ENCODE measurements around the gene GALNT18. TPM values are rescaled to one million over a fixed set of nuclear protein-coding genes. Genes with fewer than 3 reads are reported as not detected.
"Not testable (repeated sequence)": the region's sequence is repeated elsewhere in the genome, so short reads cannot be mapped to it uniquely, and the experiment has no call there.

The GALNT18 gene
- total RNA-seq, 8 experiments from 2014 or later: 5.3 to 13.2 (median 8.2) TPM

DNA sequence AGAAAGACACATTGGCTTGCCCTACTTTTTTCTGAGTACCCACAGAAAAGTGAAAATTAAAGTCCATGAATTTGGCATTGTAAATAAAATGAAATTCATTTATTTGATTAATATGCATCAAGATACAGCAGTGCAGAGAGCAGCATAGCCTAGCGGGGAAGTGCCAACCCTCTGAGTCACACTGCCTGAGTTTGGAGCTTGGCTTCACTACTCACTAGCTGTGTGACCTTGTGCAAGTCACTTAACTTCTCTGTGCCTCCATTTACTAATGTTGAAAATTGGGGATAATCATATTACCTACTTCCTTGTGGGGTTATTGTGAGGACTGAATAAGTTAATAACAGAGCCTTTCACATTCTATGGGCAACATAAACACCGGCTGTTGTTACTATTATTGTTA lies 157.2 kb downstream of the GALNT18 start:
- H3K27ac ChIP-seq: peak overlapping the region in 1 of 2 donors; percentile 56
- in situ Hi-C loops (cut with MboI; ENCODE audit: low pct_unique_long_range_greater_than_20kb in 2 of 9, low sequenced_read_pairs in 9 of 9, unreplicated experiment in 9 of 9): no loop called here
- 100% methylated on average over 1 of the region's 2 CpGs; no CpG with 5 or more reads in 7 of the 10 experiments for WGBS, 10 experiments
- peaks cover 55 to 57% of the 10 kb centered on the region in 2 donors for H3K4me1 ChIP-seq (replicated peaks in 1 of 2)
- ATAC-seq (replicated peaks in 6 of 8): peak in 1 of 8 experiments; percentile 34
- no peak overlapping the region for H3K4me3 ChIP-seq

DNA sequence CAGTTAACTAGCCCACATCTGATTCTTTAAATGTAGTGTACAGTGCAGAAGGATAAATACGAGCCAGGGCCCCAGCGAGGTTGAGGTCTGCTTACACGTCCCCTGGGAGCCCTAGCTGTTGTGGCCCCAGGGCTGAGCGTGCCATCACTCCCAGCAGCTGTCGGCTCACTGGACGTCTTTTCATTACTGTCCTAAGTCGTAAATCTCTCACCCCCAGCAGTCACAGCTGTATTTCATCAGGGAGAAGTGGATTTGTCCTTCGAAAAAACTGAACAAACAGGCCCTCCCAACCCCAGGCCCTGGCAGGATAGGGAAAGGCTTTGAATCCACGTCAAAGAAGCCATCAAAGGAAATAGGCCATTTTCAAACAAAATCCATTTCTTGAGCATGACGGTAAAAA lies 158.4 kb downstream of the GALNT18 start:
- 11 to 60% (median 23%) methylated on average over 2 to 9 of the region's 10 CpGs; no CpG with 5 or more reads in 1 of the 10 experiments for WGBS, 10 experiments
- Histone ChIP-seq H3K4me3 (no peak overlapping the region), H3K4me1 (replicated peaks in 1 of 2) (peaks cover 55 to 57% of the 10 kb centered on the region in 2 donors), H3K27ac (peak overlapping the region; percentile 23 to 73)
- in situ Hi-C loops (cut with MboI; ENCODE audit: low pct_unique_long_range_greater_than_20kb in 2 of 9, low sequenced_read_pairs in 9 of 9, unreplicated experiment in 9 of 9): no loop called here
- peak; percentile 42 to 91 (median 80) for ATAC-seq (replicated peaks in 6 of 8)

DNA sequence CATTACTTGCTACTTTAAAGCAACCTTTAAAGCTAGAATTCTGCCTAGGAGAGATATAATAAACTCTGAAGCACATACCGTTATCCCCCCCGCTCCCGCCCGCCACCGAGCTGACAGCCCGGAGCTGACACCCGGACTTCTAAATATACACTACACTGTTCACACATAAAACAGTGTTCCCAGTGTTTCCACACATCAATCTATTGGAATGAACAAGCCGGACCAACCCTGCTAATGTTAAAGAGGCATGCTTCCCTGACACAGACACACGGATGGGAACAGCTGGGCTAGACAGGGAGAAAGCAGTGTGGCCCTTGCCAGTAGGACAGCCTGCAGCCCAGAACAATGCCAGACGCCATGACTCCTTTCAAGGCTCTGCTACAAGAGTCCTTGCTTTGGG lies 160.3 kb downstream of the GALNT18 start:
- WGBS, 10 experiments: 57 to 71% (median 64%) methylated on average over 1 to 9 of the region's 10 CpGs; no CpG with 5 or more reads in 6 of the 10 experiments
- in situ Hi-C loops (cut with MboI; ENCODE audit: low pct_unique_long_range_greater_than_20kb in 2 of 9, low sequenced_read_pairs in 9 of 9, unreplicated experiment in 9 of 9): no loop called here
- Histone ChIP-seq H3K4me1 (replicated peaks in 1 of 2) (peaks cover 49 to 53% of the 10 kb centered on the region in 2 donors), H3K27ac (peak overlapping the region; percentile 13 to 58), H3K4me3 (no peak overlapping the region)
- ATAC-seq (replicated peaks in 6 of 8): peak in 6 of 8 experiments; percentile 47 to 63 (median 58)

DNA sequence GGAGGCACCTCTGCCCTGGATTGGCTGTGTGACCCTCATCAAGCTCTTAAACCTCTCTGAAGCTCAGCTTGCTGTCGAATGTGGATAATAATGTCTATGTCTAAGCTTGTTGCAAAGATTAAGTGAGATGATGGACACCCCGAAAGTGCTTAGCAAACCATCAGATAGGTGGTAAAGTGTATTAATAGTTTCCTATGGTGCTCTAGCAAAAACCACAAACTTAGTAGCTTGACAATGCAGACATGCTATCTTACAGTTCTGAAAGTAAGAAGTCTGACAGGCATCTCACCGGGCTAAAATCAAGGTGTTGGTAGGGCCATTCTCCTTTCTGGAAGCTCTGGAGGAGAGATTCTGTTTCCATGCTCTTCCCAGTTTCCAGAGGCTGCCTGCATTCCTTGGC lies 162.2 kb downstream of the GALNT18 start:
- no peak for ATAC-seq (replicated peaks in 6 of 8)
- in situ Hi-C loops (cut with MboI; ENCODE audit: low pct_unique_long_range_greater_than_20kb in 2 of 9, low sequenced_read_pairs in 9 of 9, unreplicated experiment in 9 of 9): no loop called here
- H3K27ac ChIP-seq: no peak overlapping the region
- 90 to 100% (median 98%) methylated on average over 1 to 3 of the region's 3 CpGs; no CpG with 5 or more reads in 4 of the 10 experiments for WGBS, 10 experiments
- H3K4me1 ChIP-seq (replicated peaks in 1 of 2): peaks cover 32 to 38% of the 10 kb centered on the region in 2 donors
- no peak overlapping the region for H3K4me3 ChIP-seq

DNA sequence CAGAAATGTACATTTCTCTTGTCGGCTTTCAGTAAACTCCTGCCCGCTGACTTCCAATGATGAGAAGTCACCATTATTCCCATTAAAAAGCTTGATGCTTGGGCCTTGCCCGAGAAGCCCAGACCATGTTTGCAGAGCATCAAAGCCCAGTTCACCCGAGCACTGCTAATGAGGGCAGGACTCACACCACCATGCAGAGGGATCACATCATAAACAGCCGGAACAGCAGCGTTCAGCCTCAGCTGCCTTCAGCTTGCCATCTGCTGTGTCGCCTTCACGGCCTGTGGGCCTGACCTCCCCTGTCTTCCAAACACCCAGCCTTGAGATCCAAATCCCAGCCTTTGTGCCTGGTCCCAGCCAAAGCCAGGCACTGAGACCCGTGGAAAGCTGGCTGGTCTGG lies 163.3 kb downstream of the GALNT18 start:
- Histone ChIP-seq H3K4me1 (replicated peaks in 1 of 2) (peaks cover 21 to 27% of the 10 kb centered on the region in 2 donors), H3K27ac (no peak overlapping the region), H3K4me3 (no peak overlapping the region)
- in situ Hi-C loops (cut with MboI; ENCODE audit: low pct_unique_long_range_greater_than_20kb in 2 of 9, low sequenced_read_pairs in 9 of 9, unreplicated experiment in 9 of 9): no loop called here
- no peak for ATAC-seq (replicated peaks in 6 of 8)
- 59 to 100% (median 71%) methylated on average over 1 to 9 of the region's 9 CpGs for WGBS, 10 experiments

DNA sequence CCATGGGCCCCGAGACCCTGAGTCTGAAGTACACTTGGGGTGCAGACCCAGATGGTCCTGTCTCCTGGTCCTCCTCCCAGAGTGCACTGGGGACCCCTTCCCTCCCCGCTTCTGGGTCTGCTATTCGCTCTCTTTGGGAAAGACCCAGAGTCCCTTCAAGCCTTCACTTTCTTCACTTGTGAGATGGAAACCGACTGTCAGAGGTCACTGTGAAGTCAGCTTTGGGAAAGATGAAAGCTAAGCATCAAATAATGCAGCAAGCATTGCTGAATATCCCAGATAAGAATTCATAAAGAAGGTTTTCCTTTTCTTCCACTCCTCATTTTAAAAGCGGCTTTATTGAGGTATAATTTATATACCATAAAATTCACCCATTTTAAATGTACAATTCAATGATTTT lies 163.8 kb downstream of the GALNT18 start:
- ATAC-seq (replicated peaks in 6 of 8): no peak
- Histone ChIP-seq H3K4me1 (replicated peaks in 1 of 2) (peaks cover 17 to 22% of the 10 kb centered on the region in 2 donors), H3K4me3 (no peak overlapping the region), H3K27ac (no peak overlapping the region)
- 70 to 100% (median 90%) methylated on average over 1 to 4 of the region's 5 CpGs; no CpG with 5 or more reads in 2 of the 10 experiments for WGBS, 10 experiments
- in situ Hi-C loops (cut with MboI; ENCODE audit: low pct_unique_long_range_greater_than_20kb in 2 of 9, low sequenced_read_pairs in 9 of 9, unreplicated experiment in 9 of 9): no loop called here

DNA sequence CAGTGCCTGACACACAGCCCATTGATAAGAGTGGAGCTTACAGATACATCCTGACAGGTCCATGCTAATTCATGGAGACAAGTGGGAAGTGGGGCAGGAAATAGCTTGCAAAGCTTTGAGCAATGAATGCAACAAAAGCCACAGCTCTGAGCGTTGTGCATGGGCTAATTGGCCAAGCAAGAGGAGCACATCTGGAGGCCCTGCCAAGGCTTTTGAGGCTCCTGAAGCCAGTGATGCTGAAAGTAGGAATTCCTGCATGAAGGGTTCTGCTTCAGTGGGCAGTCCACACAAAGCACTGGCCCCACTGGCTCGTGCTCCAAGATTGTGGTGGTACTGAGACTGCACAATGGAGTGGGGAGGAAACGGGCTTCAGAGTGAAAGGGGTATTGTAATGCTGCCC lies 164.9 kb downstream of the GALNT18 start:
- H3K27ac ChIP-seq: no peak overlapping the region
- H3K4me3 ChIP-seq: no peak overlapping the region
- in situ Hi-C loops (cut with MboI; ENCODE audit: low pct_unique_long_range_greater_than_20kb in 2 of 9, low sequenced_read_pairs in 9 of 9, unreplicated experiment in 9 of 9): no loop called here
- WGBS, 10 experiments: 89 to 100% (median 93%) methylated on average over 1 to 2 of the region's 3 CpGs; no CpG with 5 or more reads in 7 of the 10 experiments
- H3K4me1 ChIP-seq (replicated peaks in 1 of 2): peaks cover 11 to 16% of the 10 kb centered on the region in 2 donors
- no peak for ATAC-seq (replicated peaks in 6 of 8)

DNA sequence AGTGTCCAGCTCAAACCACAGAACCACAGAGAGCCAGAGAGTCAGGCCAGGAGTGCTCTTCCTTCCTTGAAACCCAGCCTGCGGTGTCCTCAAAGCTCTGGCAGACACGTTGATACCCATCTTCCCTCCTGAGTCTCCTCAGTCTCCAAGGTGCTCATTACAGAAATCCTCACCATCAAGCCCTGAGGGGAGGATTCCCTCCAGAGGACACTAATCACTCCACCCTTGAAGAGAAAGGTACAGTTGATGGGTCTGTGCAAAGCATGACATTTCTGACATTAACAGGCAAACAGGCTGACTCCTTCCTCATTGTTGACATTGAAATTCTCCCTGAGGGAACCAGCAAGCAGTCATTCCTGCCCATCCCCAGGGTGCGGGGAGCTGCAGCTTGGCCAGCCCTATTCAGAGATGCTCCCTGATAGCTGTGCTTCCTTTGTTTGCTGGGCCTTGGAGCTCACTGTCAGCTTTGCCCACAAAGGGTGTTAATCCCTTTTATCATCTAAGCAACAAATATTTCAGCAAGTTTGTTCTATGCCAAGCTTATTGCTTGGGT lies 167.1 kb downstream of the GALNT18 start:
- peak in 4 of 8 experiments; percentile 14 to 65 (median 36) for ATAC-seq (replicated peaks in 6 of 8)
- WGBS, 10 experiments: 40 to 100% (median 100%) methylated on average over 1 to 2 of the region's 3 CpGs; no CpG with 5 or more reads in 5 of the 10 experiments
- H3K4me1 ChIP-seq (replicated peaks in 1 of 2): peaks cover 0 to 4% of the 10 kb centered on the region in 2 donors
- in situ Hi-C loops (cut with MboI; ENCODE audit: low pct_unique_long_range_greater_than_20kb in 2 of 9, low sequenced_read_pairs in 9 of 9, unreplicated experiment in 9 of 9): no loop called here
- H3K27ac ChIP-seq: no peak overlapping the region
- H3K4me3 ChIP-seq: no peak overlapping the region

DNA sequence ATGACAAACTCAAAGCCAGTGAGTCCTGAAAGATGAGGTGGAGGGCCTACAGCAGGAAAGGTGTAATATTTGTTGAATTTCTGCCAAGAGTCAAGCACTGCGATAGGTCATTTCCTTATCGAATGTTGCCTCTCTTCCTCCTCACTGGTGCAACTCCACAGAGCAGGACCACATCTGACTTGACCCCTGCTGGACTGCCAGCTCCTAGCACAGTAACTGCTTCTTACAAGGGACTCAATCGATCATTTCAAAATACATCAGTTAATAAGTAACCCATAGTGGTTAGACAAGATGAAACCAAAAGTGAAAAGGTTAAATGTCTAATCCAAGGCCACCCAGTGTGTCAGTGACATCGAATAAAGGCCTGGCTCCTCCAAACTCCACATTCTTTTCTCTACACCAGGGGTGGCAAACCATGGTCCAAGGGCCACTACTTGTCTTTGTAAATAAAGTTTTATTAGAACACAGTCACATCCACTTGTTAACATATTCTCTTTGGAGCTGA lies 170.3 kb downstream of the GALNT18 start:
- no peak for ATAC-seq (replicated peaks in 6 of 8)
- Histone ChIP-seq H3K4me1 (replicated peaks in 1 of 2) (peaks cover 0 to 4% of the 10 kb centered on the region in 2 donors), H3K4me3 (no peak overlapping the region), H3K27ac (no peak overlapping the region)
- 42 to 100% (median 58%) methylated on average over 1 to 4 of the region's 4 CpGs; no CpG with 5 or more reads in 2 of the 10 experiments for WGBS, 10 experiments
- in situ Hi-C loops (cut with MboI; ENCODE audit: low pct_unique_long_range_greater_than_20kb in 2 of 9, low sequenced_read_pairs in 9 of 9, unreplicated experiment in 9 of 9): no loop called here

DNA sequence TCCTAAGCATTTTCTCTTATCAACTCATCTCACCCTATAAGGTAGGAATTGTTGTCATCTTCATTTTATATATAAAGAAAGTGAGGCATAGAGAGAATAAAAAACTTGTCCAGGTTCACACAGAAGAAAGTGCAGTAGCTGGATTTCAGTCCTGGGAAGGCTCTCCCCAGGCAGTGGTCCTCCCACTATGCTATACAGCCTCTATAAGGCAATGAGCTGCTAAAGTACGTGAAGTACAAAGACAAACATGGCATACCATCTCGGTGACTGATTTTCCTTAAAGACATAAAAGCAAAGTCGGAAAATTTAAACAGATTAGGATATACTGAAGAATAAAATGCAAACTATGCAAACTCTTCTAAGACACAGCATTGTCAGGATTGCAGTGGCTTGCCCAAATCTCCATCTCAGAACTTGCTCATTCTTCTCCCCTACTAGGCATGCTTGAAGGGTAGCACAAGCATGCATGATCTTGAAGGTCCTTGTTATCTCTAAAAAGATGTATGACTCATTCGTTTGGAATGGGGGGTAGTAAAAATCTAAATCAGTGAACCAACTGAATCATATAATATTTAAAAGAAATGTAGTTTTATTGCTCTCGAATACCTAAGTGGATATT lies 171.0 kb downstream of the GALNT18 start:
- no peak overlapping the region for H3K4me3 ChIP-seq
- ATAC-seq (replicated peaks in 6 of 8): no peak
- H3K27ac ChIP-seq: no peak overlapping the region
- in situ Hi-C loops (cut with MboI; ENCODE audit: low pct_unique_long_range_greater_than_20kb in 2 of 9, low sequenced_read_pairs in 9 of 9, unreplicated experiment in 9 of 9): no loop called here
- H3K4me1 ChIP-seq (replicated peaks in 1 of 2): peaks cover 0 to 4% of the 10 kb centered on the region in 2 donors
- WGBS, 10 experiments: 22 to 80% (median 64%) methylated on average over 2 to 5 of the region's 5 CpGs; no CpG with 5 or more reads in 1 of the 10 experiments

DNA sequence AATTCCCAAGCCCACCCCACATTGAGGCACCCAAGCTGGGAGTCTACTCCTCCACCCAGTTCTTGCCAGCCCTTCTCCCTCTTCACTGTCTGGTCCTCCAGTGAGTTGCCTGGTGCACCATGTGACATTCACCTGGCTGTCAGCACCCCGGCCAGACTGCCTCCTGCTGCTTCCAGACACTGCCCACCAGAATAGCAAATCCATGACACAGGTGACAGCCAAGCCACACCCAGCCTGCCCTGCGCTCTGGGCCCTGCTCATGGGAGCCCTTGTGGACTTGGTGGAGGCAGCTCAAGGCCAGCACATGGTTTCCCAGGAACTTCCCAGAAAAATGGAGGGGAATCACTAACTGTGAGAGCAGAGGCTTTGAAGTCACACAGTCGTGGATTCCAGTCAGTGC lies 172.5 kb downstream of the GALNT18 start:
- no peak for ATAC-seq (replicated peaks in 6 of 8)
- Histone ChIP-seq H3K27ac (no peak overlapping the region), H3K4me1 (replicated peaks in 1 of 2) (no peaks in the 10 kb centered on the region), H3K4me3 (no peak overlapping the region)
- WGBS, 10 experiments: 100% methylated on average over 1 to 2 of the region's 3 CpGs; no CpG with 5 or more reads in 8 of the 10 experiments
- in situ Hi-C loops (cut with MboI; ENCODE audit: low pct_unique_long_range_greater_than_20kb in 2 of 9, low sequenced_read_pairs in 9 of 9, unreplicated experiment in 9 of 9): no loop called here

DNA sequence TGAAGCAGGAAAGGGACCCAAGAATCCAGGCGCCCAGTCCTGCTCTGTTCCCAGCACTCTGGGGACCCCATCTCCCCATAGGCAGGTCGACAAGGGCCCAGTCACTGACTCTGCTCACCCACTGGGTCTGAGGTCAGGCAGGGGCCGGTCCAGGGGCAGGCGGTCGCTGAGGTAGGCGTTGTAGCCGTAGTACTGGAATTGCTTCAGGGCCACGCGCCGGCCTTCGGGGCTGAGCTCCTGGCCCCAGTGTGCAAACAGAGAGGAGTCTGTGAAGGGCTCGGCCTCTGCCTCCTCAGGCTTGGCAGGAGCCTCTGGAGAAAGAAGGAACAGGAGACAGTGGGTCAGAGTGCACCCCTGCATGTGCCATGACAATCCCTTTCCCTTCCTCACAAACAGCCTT lies 173.2 kb downstream of the GALNT18 start:
- no peaks in the 10 kb centered on the region for H3K4me1 ChIP-seq (replicated peaks in 1 of 2)
- in situ Hi-C loops (cut with MboI; ENCODE audit: low pct_unique_long_range_greater_than_20kb in 2 of 9, low sequenced_read_pairs in 9 of 9, unreplicated experiment in 9 of 9): no loop called here
- H3K27ac ChIP-seq: no peak overlapping the region
- no peak overlapping the region for H3K4me3 ChIP-seq
- 66 to 100% (median 89%) methylated on average over 1 to 9 of the region's 12 CpGs; no CpG with 5 or more reads in 4 of the 10 experiments for WGBS, 10 experiments
- ATAC-seq (replicated peaks in 6 of 8): no peak

DNA sequence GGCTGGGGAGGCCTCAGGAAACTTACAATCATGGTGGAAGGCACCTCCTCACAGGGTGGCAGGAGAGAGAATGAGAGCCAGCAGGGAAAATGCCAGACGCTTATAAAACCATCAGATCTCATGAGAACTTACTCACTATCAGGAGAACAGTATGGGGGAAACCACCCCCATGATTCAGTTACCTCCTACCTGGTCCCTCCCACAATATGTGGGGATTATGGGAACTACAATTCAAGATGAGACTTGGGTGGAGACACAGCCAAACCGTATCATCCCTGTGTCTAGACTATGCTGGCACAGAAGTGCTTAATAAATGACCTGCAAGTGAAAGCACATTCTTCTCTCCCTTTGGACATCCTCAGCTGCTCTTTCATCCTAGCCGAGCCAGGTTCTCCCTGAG lies 174.2 kb downstream of the GALNT18 start:
- in situ Hi-C loops (cut with MboI; ENCODE audit: low pct_unique_long_range_greater_than_20kb in 2 of 9, low sequenced_read_pairs in 9 of 9, unreplicated experiment in 9 of 9); H3K4me3 ChIP-seq; H3K27ac ChIP-seq; H3K4me1 ChIP-seq (replicated peaks in 1 of 2); ATAC-seq (replicated peaks in 6 of 8): not testable (repeated sequence)
- WGBS, 10 experiments: 32 to 100% (median 86%) methylated on average over 1 to 2 of the region's 3 CpGs; no CpG with 5 or more reads in 3 of the 10 experiments
